Suprapubic skin (tissue), 3 donors: Measurements from ENCODE around the gene PLBD1.

ENCODE experiments used
- EP300 ChIP-seq: sonication (generic); formaldehyde crosslinking; IDR thresholded peaks from one replicate; pipeline ENCODE4 v1.6.1; 2017; ENCODE audit warnings: antibody characterized with exemption
- TF ChIP-seq, protein P1 (sequence below), 2 donors: fragments of 200-600 bp in 1 of 2; fragments of 450-650 bp in 1 of 2; sonication (generic) in 1 of 2; IDR thresholded peaks; one replicate each; pipeline ENCODE4 v1.5.1; 2016 to 2019; ENCODE audit warnings: antibody characterized with exemption in 2 of 2, mild to moderate bottlenecking in 1 of 2, moderate library complexity in 1 of 2

GRCh38 chr12:14479004-14479403 lies 88.7 kb downstream of the PLBD1 start:
- no peak for TF ChIP-seq EP300
- TF ChIP-seq, protein P1, sequence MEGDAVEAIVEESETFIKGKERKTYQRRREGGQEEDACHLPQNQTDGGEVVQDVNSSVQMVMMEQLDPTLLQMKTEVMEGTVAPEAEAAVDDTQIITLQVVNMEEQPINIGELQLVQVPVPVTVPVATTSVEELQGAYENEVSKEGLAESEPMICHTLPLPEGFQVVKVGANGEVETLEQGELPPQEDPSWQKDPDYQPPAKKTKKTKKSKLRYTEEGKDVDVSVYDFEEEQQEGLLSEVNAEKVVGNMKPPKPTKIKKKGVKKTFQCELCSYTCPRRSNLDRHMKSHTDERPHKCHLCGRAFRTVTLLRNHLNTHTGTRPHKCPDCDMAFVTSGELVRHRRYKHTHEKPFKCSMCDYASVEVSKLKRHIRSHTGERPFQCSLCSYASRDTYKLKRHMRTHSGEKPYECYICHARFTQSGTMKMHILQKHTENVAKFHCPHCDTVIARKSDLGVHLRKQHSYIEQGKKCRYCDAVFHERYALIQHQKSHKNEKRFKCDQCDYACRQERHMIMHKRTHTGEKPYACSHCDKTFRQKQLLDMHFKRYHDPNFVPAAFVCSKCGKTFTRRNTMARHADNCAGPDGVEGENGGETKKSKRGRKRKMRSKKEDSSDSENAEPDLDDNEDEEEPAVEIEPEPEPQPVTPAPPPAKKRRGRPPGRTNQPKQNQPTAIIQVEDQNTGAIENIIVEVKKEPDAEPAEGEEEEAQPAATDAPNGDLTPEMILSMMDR (IDR thresholded peaks at IDR 0.05) = no peak
